Fibroblast of skin of right quadriceps (primary cell): ENCODE data around the gene PLCB3.

Experiments
- DNase-seq: peaks from one replicate; pipeline ENCODE4 v3.0.0-alpha.2; 2013

Gene PLCB3

DNA sequence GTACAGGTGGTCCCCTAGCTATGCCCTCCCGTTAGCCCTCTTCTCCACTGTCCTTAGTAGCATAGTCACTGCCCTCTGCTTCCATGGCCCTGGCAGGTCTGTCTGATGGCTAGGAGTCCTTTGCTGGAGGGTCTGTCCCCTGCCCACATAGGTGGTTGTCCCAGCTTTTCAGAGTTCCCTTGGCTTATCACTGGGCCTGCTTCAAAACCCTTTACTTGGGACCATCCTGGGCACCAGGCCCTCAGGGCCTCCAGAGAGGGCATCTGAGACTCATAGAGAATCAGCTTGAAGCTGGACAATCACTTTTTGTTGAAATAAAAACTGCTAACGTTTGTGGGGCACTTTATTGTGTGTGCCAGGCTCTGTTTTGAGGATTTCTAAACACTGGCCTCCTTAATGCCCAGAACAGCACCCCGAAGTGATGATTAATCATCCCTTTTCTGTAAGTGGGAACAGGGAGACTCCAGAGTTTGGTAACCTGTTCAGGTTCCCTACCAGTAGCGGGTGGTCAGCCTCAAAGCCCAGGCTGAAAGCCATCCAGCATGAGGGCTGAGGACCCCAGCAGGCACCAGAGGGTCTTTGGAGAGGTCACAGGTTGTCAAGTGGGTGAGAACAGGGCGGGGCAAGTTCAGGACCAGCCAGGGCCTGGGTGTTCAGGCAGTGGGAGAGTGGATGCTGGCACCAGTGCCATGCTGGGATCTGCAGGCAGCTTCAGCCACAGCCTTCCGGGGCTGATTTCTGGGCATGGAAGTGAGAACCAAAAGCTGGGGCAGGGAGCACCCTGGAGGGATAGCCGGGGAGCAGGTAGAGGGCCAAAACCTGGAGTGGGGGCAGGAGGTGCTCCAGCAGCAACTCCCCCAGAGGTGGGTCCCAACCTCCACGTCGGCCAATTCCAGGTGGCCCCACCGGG, 39.3 kb downstream of the PLCB3 start:
- no peak for DNase-seq

DNA sequence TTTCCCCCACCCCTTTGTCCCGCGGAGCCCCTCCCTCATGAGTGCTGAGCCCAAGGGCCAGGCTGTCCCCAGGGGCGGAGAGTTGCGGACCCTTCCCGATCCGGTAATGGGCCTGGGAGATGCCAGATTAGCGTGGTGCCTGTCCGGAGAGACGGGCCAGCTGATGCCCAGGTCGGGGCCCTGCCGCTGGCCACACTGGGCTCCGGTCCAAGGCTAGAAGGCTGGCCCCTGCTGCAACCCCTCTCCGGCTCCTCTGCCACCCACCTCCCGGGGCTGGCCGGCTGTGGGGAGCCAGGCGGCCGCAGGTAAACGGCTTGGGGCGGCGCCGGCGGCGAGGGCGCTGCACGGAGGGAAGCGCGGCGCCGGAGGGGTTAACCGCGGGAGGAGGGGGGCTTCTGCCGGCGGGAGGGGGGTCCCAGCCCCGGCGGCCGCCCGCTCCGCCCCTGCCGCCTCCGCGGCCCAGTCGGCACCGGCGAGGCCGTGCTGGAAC, 40.0 kb downstream of the PLCB3 start, which contains the start of gene KCNK4:
Gene KCNK4, plus strand, starts transcription at position 41 of the 490 bp plus-strand sequence. CDS start 1,717 bp downstream, outside the sequence.
- DNase-seq: no peak

DNA sequence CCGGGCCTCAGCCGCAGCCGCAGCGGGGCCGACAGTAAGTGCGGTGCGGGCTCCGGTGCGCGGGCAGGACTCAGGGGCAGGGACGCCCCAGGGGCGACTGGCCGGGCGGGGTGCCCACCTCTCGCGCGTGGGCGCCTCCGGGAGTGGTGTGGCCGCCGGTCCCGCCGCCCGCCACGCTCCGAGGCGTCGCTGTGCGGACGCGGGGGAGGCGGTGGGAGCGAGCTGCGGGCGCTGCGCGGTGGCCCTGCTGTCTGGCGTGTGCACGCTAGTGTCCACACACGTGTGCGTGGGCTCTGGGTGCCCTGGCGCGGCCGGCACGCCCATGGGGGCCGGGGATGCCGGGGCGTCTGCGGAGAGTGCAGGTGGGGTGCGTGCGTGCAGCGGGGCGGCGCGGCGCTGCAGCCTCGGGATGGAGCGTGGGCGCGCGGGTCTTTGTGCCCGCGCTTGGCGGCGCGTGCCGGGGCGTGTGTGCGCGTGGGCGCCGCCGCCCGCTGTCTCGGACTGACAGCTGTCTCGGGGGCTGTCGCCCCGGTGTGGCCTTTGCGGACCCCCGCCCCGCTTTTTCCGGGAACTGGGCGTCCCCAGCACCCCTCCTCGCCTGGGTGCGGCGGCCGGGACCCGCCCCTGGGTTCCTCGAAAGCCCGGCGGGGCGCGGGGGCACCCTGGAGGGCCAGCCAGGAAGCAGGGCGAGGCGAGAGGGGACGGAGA, 40.6 kb downstream of the PLCB3 start:
- no peak for DNase-seq

DNA sequence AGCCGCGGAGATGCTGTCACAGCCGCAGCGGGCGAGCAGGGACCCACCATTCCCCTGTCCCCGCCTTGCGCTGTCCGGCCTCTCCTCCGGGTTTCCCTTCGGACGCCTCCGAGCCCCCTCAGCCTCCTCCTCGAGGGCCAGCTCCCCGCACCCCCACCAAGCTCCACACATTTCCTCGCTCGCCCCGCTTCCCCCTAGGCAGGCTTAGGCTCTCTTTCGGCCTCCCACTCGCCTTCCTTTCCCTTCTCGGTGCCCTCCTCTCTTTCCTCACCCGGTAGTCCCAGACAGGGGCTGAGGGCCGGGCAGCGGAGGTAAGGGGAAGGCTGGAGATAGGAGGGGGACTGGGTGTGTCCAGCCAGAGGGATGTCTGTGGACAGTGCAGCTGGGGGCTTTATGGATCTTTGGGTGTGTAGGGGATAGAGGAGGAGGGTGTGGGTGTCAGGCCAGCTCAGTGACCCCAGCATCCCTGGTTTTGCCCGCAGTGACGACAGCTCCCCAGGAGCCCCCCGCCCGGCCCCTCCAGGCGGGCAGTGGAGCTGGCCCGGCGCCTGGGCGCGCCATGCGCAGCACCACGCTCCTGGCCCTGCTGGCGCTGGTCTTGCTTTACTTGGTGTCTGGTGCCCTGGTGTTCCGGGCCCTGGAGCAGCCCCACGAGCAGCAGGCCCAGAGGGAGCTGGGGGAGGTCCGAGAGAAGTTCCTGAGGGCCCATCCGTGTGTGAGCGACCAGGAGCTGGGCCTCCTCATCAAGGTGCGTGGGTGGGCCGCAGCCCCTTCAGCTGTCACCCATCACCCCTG, 41.3 kb downstream of the PLCB3 start:
- DNase-seq: no peak

DNA sequence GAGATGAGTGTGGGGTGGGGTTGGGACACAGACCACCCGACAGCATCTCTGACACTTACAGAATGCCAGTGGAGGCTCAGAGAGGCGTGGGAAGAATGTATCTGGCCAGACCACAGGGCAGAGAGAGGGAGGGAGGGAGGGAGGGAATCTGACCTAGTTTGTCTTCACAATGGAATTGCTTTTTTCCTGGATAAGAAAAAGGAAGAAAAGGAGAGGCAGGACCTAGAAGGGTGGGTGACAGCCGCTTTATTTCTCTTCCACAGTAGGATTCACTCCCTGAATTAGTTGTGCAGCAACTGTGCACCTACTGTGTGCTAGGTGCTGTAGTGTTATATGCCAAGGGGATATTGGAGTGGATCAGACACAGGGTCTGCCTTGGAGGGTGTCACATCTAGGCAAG, 43.4 kb downstream of the PLCB3 start:
- DNase-seq: no peak

DNA sequence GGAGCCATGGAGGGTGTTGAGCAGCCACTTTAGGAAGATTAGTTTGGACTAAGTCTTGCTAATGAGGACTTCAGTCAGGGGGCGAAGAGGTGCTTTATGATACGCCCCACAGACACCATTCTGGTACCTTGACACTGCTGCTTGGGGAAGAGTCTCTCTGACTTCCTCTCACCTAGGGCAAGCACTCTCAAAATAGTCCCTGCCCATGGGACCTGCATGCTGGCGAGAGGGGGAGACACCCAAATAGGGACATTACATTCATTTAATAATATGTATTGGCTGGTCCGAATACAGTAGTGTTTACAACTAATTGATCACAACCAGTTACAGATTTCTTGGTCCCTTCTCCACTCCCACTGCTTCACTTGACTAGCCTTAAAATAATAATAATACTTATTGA, 44.4 kb downstream of the PLCB3 start:
- no peak for DNase-seq

DNA sequence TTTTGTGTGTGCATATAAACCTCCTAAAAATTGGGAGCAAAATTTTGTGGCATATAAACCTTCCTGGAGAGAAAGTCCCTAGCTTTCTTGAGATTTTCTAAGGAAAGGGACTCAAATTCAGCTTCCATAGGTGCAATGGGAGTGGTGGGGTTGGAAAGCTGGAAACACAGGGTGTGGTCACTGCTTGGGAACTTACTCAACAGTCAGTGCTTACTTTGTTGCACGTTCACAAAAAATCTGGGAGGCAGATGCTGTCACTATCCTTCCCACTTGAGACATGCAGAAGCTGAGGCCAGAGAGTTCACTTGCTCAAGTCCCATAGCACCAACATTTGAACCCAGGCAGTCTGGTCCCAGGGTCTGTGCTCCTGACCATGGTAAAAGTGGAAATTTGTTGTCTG, 44.9 kb downstream of the PLCB3 start:
- DNase-seq: no peak

DNA sequence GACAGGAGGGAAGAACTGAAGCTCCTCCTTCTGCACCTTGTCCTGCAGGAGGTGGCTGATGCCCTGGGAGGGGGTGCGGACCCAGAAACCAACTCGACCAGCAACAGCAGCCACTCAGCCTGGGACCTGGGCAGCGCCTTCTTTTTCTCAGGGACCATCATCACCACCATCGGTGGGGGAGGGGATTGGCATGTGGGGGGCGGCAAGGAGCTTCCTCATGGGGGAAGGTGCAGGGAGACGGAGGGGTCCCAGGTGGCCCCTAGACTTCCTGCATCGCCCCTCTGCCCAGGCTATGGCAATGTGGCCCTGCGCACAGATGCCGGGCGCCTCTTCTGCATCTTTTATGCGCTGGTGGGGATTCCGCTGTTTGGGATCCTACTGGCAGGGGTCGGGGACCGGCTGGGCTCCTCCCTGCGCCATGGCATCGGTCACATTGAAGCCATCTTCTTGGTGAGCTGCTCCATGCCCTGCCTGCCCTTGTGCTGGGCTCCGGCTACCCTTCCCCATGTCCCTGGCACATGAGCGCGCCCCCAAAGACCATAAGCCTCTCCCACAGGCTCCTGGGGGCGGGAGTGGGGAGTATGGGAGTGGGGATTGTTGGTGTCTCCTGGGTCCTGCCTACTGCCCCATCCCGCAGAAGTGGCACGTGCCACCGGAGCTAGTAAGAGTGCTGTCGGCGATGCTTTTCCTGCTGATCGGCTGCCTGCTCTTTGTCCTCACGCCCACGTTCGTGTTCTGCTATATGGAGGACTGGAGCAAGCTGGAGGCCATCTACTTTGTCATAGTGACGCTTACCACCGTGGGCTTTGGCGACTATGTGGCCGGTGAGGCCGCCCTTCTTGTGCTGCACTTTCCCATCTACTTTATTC, 45.7 kb downstream of the PLCB3 start:
- DNase-seq: no peak

DNA sequence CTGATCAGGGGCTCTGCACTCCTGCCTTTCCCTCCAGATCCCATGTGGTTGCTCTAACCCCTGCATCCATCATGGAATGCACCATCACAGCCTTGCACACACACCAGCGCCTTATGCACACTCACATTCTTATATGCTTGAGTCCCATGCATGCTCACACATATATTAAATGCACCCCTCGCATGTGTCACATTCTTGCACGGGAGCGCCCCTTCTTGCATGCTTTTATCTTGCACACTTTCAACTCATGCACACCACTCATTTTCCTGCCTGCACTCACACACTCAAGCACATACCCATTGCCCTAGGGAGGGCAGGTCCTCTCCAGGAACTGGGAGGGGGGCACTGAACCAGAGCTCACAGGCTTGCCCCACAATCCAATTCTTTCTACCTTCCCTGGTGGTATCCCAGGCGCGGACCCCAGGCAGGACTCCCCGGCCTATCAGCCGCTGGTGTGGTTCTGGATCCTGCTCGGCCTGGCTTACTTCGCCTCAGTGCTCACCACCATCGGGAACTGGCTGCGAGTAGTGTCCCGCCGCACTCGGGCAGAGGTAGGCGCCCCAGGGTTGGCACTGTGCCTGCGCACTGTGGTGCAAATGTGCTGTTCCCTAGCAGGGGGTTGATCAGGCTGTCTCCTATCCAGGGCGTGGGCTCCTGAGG, 46.5 kb downstream of the PLCB3 start:
- DNase-seq: no peak

DNA sequence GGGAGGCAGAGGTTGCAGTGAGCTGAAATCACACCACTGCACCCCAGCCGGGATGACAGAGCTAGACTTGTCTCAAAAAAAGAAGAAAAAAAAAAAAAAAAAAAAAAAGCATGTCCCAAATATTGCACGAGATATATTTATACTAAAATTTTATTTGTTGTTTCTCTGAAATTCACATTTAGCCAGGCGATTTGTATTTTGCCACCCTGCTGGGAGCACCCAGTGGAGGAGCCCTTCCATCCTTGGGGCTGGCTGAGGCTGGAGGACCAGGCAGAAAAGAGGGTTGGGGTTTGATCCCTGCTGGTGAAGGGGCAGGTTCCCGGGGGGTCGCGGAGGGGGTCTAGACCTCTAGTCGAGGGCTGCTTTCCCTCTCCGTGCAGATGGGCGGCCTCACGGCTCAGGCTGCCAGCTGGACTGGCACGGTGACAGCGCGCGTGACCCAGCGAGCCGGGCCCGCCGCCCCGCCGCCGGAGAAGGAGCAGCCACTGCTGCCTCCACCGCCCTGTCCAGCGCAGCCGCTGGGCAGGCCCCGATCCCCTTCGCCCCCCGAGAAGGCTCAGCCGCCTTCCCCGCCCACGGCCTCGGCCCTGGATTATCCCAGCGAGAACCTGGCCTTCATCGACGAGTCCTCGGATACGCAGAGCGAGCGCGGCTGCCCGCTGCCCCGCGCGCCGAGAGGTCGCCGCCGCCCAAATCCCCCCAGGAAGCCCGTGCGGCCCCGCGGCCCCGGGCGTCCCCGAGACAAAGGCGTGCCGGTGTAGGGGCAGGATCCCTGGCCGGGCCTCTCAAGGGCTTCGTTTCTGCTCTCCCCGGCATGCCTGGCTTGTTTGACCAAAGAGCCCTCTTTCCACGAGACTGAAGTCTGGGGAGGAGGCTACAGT, 47.9 kb downstream of the PLCB3 start:
- no peak for DNase-seq

DNA sequence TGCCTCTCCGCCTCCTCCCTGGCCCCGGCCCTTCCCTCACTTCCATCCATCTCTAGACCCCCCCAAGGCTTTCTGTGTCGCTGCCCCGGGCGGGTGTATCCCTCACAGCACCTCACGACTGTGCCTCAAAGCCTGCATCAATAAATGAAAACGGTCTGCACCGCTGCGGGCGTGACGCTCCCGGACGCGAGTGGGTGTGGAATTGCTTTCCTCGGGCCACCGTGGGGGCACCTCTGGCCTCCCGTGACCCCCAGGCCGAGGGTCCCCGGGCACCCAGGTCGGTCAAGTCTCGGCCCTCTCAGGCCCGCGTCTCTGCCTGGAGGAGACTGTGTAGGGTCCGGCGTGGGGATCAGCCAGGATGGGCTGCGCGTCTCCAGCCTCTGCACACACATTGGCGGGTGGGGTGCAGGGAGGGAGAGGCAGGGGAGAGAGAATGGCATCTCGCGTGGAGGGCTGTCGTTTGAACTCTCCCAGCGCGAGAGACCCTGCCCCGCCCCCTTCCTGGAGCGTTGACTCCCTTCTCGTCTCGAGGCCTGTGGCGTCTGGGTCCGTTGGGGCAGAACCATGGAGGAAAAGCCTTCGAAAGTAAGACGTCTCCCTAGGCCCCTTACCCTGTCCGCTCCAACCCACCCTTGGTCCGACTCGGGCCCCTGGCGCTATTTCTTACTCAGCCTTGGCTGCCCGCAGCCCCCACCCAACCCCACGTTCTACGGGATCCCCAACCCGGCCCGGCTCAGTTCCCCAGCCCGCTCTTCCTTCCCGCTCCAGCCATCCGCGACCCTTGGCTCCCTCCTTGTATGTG, 48.7 kb downstream of the PLCB3 start, which contains the start of gene CATSPERZ:
Gene CATSPERZ, plus strand, starts transcription at position 512 of the 802 bp plus-strand sequence. Its CDS starts 53 bp downstream, at position 565.
- no peak for DNase-seq

DNA sequence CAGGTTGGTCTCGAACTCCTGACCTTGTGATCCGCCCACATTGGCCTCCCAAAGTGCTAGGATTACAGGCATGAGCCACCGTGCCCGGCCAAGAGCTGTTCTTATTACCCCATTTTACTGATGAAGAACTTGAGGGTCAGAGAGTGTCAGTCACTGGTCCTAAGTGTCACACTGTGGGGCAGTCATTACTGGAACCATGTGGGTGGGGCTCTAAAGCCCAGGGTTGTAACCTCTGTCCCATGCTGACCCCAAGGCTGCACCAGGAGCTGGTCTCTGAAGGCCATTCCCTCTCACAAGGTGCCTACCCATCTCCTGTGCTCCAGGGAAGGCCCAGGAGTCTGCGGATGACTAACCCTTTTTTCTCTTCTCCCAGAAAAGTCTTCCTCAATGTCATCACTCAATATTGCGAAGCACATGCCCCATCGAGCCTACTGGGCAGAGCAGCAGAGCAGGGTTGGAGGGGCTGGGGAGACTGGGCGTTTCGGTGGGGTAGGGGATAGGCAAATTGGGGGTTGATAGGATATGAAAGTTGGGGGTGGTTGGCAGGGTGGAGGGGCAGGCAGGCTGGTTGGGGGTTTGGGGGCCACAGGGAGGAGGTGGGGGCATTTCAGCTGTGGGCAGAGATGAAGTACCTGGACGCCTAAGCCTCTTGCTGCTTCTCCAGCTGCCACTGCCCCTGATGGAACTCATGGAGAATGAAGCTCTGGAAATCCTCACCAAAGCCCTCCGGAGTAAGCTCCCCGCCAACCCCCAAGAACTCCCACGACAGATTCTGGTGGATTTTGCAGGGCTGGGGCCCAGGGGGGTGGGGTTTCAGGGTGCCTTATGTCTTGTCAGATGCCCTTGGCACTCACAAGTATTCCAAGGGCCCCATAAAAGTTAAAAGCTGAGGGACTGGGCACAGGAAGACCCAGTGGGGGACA, 52.0 kb downstream of the PLCB3 start:
- DNase-seq: no peak

DNA sequence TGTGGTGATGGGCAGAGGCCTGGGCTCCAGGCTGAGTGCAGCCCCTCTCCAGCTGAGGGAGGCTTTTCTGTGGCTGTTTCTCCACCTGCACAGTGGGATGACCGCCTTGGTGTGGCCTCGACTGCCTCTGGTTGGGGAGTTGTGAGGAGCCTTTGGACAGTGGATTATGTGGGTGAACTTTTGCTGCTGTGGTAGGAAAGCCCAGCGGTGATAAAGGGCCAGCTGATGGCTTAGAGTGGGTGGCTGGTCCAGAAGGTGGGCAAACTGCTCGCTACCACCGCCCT, 52.6 kb downstream of the PLCB3 start:
- DNase-seq: no peak

DNA sequence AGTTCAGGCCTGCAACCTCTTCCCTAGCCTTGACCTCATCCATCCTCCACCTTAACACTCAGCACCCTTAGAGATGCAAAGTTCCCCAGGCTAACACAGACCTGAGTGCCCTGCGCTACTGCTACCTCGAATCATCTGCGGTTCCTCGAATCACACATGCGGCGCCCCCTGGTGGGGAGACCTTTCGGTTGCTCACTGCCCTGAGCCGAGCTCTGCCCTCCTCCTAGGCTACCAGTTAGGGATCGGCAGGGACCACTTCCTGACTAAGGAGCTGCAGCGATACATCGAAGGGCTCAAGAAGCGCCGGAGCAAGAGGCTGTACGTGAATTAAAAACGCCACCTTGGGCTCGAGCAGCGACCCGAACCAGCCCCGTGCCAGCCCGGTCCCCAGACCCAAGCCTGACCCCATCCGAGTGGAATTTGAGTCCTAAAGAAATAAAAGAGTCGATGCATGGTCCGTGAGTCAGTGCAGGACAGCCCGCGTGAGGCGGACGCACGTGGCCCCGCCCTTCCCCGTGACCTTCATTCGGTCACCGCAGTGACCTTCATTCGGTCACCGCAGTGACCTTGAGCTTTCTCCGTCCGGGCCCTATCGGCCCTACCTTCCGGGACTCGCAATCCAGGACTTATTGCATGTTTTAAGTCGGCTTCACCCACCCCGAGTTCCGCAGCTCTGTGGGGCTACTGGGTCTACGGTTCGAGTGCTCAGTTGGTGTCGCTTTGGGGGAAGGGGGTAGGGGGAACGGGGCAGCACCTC, 53.2 kb downstream of the PLCB3 start:
- peak; percentile 82 for DNase-seq

DNA sequence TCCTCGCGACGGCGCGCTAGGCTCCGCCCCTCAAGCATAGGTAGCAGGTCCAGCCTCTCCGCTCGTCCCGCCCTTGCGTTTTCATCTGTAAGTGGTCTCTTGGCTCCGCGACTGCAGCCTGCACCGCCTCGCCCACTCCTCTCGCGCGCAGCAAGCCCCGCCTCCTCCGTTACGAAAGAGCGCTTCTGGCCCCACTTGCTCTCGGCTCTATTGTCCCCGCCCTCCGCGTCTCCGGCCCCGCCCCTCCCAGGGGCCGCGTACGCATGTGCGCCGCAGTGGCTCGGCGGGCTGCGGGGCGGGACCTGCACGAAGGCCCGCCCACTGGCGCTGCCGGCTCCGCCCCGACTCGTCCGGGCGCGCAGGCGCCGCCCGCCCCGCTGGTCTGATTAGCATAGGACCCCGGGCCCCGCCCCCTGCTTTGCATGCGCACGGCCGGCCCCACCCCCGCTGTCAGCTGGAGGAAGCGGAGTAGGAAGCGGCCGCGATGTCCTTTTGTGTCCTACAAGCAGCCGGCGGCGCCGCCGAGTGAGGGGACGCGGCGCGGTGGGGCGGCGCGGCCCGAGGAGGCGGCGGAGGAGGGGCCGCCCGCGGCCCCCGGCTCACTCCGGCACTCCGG, 53.9 kb downstream of the PLCB3 start, which contains the start of gene ESRRA:
Gene ESRRA, plus strand, starts transcription at position 450 of the 616 bp plus-strand sequence. CDS start 1,656 bp downstream, outside the sequence.
- peak; percentile 97 for DNase-seq

DNA sequence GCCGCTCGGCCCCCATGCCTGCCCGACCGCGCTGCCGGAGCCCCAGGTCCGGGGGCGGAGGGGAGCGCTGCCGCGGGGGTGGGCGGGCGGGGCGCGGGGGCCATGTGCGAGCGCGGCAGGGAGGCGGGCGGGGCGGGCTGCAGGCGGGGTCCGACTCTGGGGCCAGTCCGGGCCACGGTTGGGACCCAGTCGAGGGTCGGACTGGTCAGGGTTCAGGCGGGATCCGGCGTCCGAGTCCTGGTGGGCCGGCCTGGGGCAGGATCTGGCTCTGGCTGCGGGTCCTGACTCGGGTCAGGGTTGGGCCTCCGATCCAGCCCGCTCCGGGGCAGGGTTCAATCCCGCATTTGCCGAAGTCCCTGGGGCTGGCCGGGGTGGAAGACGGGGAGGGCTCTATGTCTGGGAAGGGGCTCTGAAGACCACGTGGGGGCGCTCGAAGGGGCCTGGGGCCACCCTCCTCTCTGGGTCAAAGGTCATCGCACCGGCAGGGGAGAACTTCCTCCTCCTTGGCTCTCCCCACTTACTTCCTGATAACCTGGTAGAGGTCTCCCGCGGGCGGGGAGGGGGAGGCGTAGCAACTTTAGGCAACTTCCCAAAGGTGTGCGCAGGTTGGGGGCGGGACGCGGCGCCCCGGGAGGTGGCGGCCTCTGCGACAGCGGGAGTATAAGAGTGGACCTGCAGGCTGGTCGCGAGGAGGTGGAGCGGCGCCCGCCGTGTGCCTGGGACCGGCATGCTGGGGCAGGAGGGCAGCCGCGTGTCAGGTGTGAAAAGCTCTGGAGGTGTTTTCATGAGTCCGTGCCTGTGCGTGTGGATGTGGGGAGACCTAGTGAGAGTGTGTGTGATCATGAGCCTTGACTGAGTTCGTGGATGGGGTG, 54.6 kb downstream of the PLCB3 start:
- peak; percentile 53 for DNase-seq
